H1 (cell line): ENCODE results near the gene CCDC136. TPM values are rescaled to one million over a fixed set of nuclear protein-coding genes. Genes with fewer than 3 reads are reported as not detected.

Experiments
- KDM1A ChIP-seq: fragments of 200-600, 300-600 bp; sonication (generic); IDR thresholded peaks from 2 replicates; pipeline ENCODE4 v1.7.1; 2016; ENCODE audit warnings: mild to moderate bottlenecking, low read length, borderline replicate concordance
- polyA plus RNA-seq, 7 experiments: library from polyadenylated mRNA; depleted of rRNA in 3 of 7; stranded (reverse) in 5 of 7; unstranded in 2 of 7; fragments of >200 nt in 5 of 7; fragments of 200-250 nt in 2 of 7; gene quantifications; 1 replicate in 5 of 7; 2 replicates in 1 of 7; 4 replicates in 1 of 7; pipeline versions ENCODE4 v1.2.1 to v1.2.3, GENCODE V29; 2011 to 2013; ENCODE audit warnings: missing spikeins in 2 of 7, mixed read lengths in 2 of 7
- total RNA-seq: library from RNA; stranded (reverse); fragmentation: NEBNext Ultra II Directional; extraction: Animal tissue kit (Norgen Biotek cat#: 25700); gene quantifications from 2 replicates; pipeline ENCODE4 v1.2.1, GENCODE V29; 2021

The CCDC136 gene
- total and polyA plus RNA-seq, 2 of the 8 experiments (the other 6 are each of a cell fraction or from before 2014, with no cell fraction given) = 35.6 to 47.7 TPM

DNA sequence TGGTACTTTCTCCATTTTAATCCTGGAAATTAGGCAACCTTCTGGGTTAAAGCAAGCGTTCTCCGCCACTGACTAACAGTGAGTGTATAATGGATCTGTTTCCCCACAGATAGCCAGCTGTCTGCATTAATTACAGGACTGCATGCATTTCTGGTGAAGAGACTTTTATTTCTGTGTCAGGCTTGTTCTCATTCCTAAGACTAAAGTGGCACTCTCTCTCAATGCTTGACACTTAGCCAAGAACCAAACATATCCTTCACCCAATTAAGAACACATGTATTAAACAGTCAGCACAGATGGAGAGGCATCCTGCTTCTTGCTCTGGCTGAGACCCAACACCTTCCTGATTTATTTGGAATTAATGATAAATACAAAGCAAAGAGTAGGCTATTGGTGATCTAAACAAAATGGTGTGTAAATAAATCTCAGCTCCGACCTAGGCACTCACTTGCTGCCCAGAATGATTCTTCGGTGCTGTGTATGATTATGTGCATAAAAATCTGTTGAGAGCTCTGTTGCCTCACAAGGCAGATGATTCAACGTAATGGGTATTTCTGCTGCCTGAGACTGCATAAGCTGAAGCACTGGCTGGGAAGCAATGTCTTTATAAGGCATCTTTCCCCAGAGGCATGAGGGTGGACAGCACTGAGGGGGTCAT, 35.8 kb upstream of the CCDC136 start (continued):
- no peak for TF ChIP-seq KDM1A
